ENCODE data around the gene HSD17B1.

HSD17B1 gene

GRCh38 chr17:42561897-42562387, 9.2 kb downstream of the HSD17B1 start, which contains the start of gene COASY:
TSS of gene COASY (plus strand) at chr17:42562148. CDS start at chr17:42562623, 475 bp downstream.
- peak; percentile 93 for DNase-seq (ENCODE audit: low spot score)
- peaks cover 16% of the 10 kb centered on the region for H3K36me3 Mint-ChIP-seq (ENCODE audit: low read depth)
- H3K9me3 Mint-ChIP-seq, result no peaks in the 10 kb centered on the region
- H3K27me3 Mint-ChIP-seq (ENCODE audit: low read depth), result no peaks in the 10 kb centered on the region
- H3K4me3 Mint-ChIP-seq, result peak within 1 kb of the TSS; percentile 92
- peak within 1 kb of the TSS; percentile 96 for H3K27ac Mint-ChIP-seq
- H3K4me1 Mint-ChIP-seq (ENCODE audit: low read depth), result peaks cover 24% of the 10 kb centered on the region

DNA sequence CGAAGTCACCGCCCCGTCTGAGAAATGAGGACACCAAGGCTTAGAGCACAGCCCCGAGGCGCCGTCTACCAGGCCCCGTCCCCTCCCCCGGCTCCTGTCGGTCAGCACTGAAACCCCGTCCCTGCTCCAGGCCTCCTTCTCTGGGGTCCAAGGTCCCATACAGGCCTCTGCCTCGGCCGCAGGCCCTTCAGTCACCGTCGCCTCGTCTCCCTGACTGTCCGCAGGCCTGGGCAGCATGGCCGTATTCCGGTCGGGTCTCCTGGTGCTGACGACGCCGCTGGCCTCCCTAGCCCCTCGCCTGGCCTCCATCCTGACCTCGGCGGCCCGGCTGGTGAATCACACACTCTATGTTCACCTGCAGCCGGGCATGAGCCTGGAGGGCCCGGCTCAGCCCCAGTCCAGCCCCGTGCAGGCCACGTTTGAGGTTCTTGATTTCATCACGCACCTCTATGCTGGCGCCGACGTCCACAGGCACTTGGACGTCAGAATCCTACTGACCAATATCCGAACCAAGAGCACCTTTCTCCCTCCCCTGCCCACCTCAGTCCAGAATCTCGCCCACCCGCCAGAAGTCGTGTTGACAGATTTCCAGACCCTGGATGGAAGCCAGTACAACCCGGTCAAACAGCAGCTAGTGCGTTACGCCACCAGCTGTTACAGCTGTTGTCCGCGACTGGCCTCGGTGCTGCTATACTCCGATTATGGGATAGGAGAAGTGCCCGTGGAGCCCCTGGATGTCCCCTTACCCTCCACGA, 9.8 kb downstream of the HSD17B1 start:
- Mint-ChIP-seq H3K27me3 (ENCODE audit: low read depth) (no peaks in the 10 kb centered on the region), H3K4me1 (ENCODE audit: low read depth) (peaks cover 24% of the 10 kb centered on the region), H3K36me3 (ENCODE audit: low read depth) (peaks cover 18% of the 10 kb centered on the region), H3K4me3 (peak overlapping the region; percentile 92), H3K27ac (peak overlapping the region; percentile 96), H3K9me3 (no peaks in the 10 kb centered on the region)
- no peak for DNase-seq (ENCODE audit: low spot score)

DNA sequence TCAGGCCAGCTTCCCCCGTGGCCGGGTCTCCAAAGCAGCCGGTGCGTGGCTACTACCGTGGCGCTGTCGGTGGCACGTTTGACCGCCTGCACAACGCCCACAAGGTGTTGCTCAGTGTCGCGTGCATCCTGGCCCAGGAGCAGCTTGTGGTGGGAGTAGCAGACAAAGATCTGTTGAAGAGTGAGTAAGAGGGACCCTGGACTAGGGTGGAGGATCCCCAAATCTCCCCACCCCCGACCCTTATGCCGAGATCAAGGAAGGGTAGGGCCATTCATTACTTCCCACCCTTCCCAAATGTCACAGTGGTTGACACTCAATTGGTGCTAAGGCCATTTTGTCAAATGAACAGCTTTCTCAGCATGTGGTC, 10.4 kb downstream of the HSD17B1 start:
- DNase-seq (ENCODE audit: low spot score), result no peak
- Mint-ChIP-seq H3K27me3 (ENCODE audit: low read depth) (no peaks in the 10 kb centered on the region), H3K9me3 (no peaks in the 10 kb centered on the region), H3K4me3 (peak overlapping the region; percentile 92), H3K27ac (peak overlapping the region; percentile 96), H3K36me3 (ENCODE audit: low read depth) (peaks cover 21% of the 10 kb centered on the region), H3K4me1 (ENCODE audit: low read depth) (peaks cover 27% of the 10 kb centered on the region)

GRCh38 chr17:42563543-42563942, 10.8 kb downstream of the HSD17B1 start:
- Mint-ChIP-seq H3K27me3 (ENCODE audit: low read depth) (no peaks in the 10 kb centered on the region), H3K36me3 (ENCODE audit: low read depth) (peaks cover 23% of the 10 kb centered on the region), H3K27ac (peak overlapping the region; percentile 74), H3K4me1 (ENCODE audit: low read depth) (peaks cover 29% of the 10 kb centered on the region), H3K9me3 (no peaks in the 10 kb centered on the region), H3K4me3 (peak overlapping the region; percentile 92)
- DNase-seq (ENCODE audit: low spot score), result no peak

DNA sequence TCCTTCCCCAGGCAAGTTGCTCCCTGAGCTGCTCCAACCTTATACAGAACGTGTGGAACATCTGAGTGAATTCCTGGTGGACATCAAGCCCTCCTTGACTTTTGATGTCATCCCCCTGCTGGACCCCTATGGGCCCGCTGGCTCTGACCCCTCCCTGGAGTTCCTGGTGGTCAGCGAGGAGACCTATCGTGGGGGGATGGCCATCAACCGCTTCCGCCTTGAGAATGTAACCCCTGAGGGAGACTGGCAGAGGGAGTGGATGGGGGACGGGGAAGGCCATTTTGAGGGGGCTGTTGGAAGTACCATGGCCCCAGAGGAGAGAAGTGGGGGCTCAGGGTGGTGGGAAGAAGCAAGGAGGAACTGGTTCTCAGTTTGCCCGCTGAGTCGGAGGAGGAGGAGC, 11.2 kb downstream of the HSD17B1 start:
- Mint-ChIP-seq H3K36me3 (ENCODE audit: low read depth) (peaks cover 27% of the 10 kb centered on the region), H3K4me3 (peak overlapping the region; percentile 92), H3K27me3 (ENCODE audit: low read depth) (no peaks in the 10 kb centered on the region), H3K9me3 (no peaks in the 10 kb centered on the region), H3K4me1 (ENCODE audit: low read depth) (peaks cover 31% of the 10 kb centered on the region), H3K27ac (peak overlapping the region; percentile 74)
- no peak for DNase-seq (ENCODE audit: low spot score)

DNA sequence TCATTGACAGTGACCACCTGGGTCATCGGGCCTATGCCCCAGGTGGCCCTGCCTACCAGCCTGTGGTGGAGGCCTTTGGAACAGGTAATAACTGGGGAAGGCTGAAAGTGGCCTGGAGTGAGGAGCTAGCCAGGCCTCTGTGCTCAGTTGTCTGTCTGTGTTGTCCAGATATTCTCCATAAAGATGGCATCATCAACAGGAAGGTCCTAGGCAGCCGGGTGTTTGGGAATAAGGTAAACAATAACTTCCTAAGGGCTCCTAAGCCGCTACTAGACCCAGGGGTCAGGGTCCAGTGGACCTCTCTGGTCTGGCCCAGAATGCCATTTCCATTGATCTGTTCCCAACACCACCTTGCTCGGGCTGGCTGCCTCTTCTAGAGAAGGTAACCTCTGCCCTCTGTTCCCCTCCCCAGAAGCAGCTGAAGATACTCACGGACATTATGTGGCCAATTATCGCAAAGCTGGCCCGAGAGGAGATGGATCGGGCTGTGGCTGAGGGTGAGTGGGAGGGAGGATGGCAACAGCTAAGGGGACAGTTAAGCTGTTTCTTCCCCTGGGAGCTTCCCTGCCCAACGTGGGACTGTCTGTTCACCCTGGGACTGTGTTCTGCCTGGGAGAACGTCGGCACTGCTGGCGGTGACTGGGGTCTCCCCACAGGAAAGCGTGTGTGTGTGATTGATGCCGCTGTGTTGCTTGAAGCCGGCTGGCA, 12.2 kb downstream of the HSD17B1 start:
- H3K9me3 Mint-ChIP-seq, result no peaks in the 10 kb centered on the region
- no peak overlapping the region for H3K4me3 Mint-ChIP-seq
- no peak for DNase-seq (ENCODE audit: low spot score)
- H3K4me1 Mint-ChIP-seq (ENCODE audit: low read depth), result peaks cover 31% of the 10 kb centered on the region
- peaks cover 36% of the 10 kb centered on the region for H3K36me3 Mint-ChIP-seq (ENCODE audit: low read depth)
- H3K27me3 Mint-ChIP-seq (ENCODE audit: low read depth), result no peaks in the 10 kb centered on the region
- no peak overlapping the region for H3K27ac Mint-ChIP-seq

DNA sequence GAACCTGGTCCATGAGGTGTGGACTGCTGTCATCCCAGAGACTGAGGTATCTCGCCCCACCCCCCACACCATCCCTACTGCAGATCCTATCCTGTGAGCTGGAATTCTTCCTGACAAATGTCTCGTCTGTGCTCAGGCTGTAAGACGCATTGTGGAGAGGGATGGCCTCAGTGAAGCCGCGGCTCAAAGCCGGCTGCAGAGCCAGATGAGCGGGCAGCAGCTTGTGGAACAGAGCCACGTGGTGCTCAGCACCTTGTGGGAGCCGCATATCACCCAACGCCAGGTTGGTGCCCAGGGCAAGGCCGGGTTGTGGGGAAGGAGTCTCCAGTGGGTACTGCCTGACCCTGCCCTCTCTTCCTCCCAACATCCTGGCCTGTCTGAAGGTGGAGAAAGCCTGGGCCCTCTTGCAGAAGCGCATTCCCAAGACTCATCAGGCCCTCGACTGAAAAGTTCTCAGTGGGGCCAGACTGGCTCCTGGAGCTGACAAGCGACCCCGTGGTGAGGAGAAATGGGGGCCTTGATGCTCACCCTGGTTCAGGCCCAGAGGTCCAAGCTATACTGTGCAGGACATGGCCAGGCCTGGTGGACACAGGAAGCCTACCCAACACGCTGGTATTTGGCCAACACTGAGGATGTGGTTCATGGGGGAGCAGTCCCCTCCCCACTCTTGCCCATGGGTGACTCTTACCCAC, 12.9 kb downstream of the HSD17B1 start:
- H3K27me3 Mint-ChIP-seq (ENCODE audit: low read depth), result no peaks in the 10 kb centered on the region
- peaks cover 26% of the 10 kb centered on the region for H3K4me1 Mint-ChIP-seq (ENCODE audit: low read depth)
- peaks cover 39% of the 10 kb centered on the region for H3K36me3 Mint-ChIP-seq (ENCODE audit: low read depth)
- no peak for DNase-seq (ENCODE audit: low spot score)
- H3K27ac Mint-ChIP-seq, result no peak overlapping the region
- H3K4me3 Mint-ChIP-seq, result peak overlapping the region; percentile 89
- H3K9me3 Mint-ChIP-seq, result no peaks in the 10 kb centered on the region

GRCh38 chr17:42566215-42566882, 13.6 kb downstream of the HSD17B1 start:
- H3K4me3 Mint-ChIP-seq, result peak overlapping the region; percentile 89
- no peaks in the 10 kb centered on the region for H3K9me3 Mint-ChIP-seq
- H3K27ac Mint-ChIP-seq, result peak overlapping the region; percentile 96
- DNase-seq (ENCODE audit: low spot score), result no peak
- no peaks in the 10 kb centered on the region for H3K27me3 Mint-ChIP-seq (ENCODE audit: low read depth)
- peaks cover 45% of the 10 kb centered on the region for H3K36me3 Mint-ChIP-seq (ENCODE audit: low read depth)
- H3K4me1 Mint-ChIP-seq (ENCODE audit: low read depth), result peaks cover 26% of the 10 kb centered on the region

GRCh38 chr17:42566883-42567573, 14.3 kb downstream of the HSD17B1 start, which contains the start of gene MLX:
TSS of gene MLX (plus strand) at chr17:42567100. CDS start at chr17:42567125, 25 bp downstream.
- Mint-ChIP-seq H3K9me3 (no peaks in the 10 kb centered on the region), H3K4me1 (ENCODE audit: low read depth) (peaks cover 23% of the 10 kb centered on the region), H3K4me3 (peak within 1 kb of the TSS; percentile 89), H3K27ac (peak within 1 kb of the TSS; percentile 96), H3K36me3 (ENCODE audit: low read depth) (peaks cover 49% of the 10 kb centered on the region), H3K27me3 (ENCODE audit: low read depth) (no peaks in the 10 kb centered on the region)
- DNase-seq (ENCODE audit: low spot score), result peak; percentile 93

- Mint-ChIP-seq H3K27ac (peak overlapping the region; percentile 47), H3K36me3 (ENCODE audit: low read depth) (peaks cover 54% of the 10 kb centered on the region)
These were observed 15.8 kb downstream of the HSD17B1 start for GRCh38 chr17:42568341-42569111.

DNA sequence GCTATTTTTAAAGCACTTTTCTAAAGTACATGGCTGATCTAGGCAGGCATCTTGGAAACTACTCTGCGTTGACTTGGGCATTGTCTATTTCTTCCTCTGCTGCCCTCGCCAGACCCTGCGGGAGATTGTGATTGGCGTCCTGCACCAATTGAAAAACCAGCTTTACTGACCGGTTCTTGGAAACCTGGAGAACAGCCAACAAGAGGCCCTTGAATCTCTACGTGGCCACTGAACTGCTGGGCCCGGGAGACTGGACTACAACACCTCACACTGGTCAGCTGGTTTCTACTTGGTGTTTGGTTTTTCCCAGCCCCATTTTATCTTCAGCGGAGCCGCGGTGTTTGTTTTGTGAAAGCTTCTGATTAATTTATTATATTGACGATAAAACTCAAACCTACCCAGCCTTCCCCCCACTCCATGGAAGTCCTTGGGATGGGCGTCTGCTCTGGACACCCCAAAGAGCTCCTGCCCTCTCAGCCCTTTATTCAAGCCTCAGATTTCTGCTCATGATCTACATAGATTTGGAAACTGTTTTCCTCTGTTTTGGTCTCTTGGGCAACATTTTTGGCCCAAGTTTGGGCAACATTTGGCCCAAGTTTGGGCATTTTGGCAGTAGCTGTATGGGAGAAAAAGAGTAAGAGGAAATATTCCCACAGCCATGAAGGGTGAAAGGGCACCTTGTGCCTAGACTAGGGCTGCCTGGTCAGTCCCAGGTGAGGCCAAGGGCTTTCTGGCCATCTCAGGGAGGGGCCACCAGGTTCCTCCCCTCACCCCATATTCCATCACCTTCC, 18.9 kb downstream of the HSD17B1 start:
- H3K27me3 Mint-ChIP-seq (ENCODE audit: low read depth), result no peaks in the 10 kb centered on the region
- H3K27ac Mint-ChIP-seq, result no peak overlapping the region
- no peak for DNase-seq (ENCODE audit: low spot score)
- H3K36me3 Mint-ChIP-seq (ENCODE audit: low read depth), result peaks cover 65% of the 10 kb centered on the region
- H3K4me1 Mint-ChIP-seq (ENCODE audit: low read depth), result peaks cover 28% of the 10 kb centered on the region
- no peaks in the 10 kb centered on the region for H3K9me3 Mint-ChIP-seq
- no peak overlapping the region for H3K4me3 Mint-ChIP-seq

More at GRCh38 chr17:42568341-42569111, 15.8 kb downstream of the HSD17B1 start:
- H3K4me1 Mint-ChIP-seq (ENCODE audit: low read depth), result peaks cover 23% of the 10 kb centered on the region
- no peaks in the 10 kb centered on the region for H3K9me3 Mint-ChIP-seq
- DNase-seq (ENCODE audit: low spot score), result no peak
- no peaks in the 10 kb centered on the region for H3K27me3 Mint-ChIP-seq (ENCODE audit: low read depth)
- H3K4me3 Mint-ChIP-seq, result peak overlapping the region; percentile 89

DNA sequence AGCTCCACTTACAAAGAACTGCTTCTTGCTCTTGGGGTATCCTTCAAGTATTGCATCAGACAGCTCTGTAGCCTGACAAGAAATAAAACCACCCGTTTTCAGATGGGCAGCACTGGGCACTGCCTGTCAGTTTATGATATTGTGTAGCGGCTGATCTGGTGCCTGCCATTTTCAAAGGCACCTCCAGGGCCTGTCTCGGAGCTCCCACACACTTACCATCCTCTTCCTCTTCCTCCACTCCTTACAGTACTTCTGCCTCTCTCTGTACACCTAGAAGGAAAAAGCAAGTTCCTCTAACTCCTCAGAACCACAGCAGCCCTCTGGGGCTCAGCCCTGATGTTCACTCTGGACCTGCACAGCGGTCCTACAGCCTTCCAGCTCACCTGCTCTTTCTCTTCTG, 20.4 kb downstream of the HSD17B1 start:
- peaks cover 68% of the 10 kb centered on the region for H3K36me3 Mint-ChIP-seq (ENCODE audit: low read depth)
- peak overlapping the region; percentile 56 for H3K27ac Mint-ChIP-seq
- H3K27me3 Mint-ChIP-seq (ENCODE audit: low read depth), result no peaks in the 10 kb centered on the region
- no peaks in the 10 kb centered on the region for H3K9me3 Mint-ChIP-seq
- H3K4me1 Mint-ChIP-seq (ENCODE audit: low read depth), result peaks cover 29% of the 10 kb centered on the region
- no peak overlapping the region for H3K4me3 Mint-ChIP-seq
- DNase-seq (ENCODE audit: low spot score), result no peak

Measured in T-helper 2 cell treated with Interferon-gamma antibody and Interleukin-4, amounts not matched to agents 5 μg/mL and 100 μg/mL, for 36 hours (primary cell).